ENCODE data around the gene EXOC4. TPM values are rescaled to one million over a fixed set of nuclear protein-coding genes. Genes with fewer than 3 reads are reported as not detected.
A peak's percentile ranks its signal among the peaks of the same experiment; 100 is the strongest.

The EXOC4 gene
- total and polyA plus RNA-seq, 2 of the 13 experiments (the other 11 are each of a cell fraction or from before 2014, with no cell fraction given) = 22.5 to 39.0 TPM

DNA sequence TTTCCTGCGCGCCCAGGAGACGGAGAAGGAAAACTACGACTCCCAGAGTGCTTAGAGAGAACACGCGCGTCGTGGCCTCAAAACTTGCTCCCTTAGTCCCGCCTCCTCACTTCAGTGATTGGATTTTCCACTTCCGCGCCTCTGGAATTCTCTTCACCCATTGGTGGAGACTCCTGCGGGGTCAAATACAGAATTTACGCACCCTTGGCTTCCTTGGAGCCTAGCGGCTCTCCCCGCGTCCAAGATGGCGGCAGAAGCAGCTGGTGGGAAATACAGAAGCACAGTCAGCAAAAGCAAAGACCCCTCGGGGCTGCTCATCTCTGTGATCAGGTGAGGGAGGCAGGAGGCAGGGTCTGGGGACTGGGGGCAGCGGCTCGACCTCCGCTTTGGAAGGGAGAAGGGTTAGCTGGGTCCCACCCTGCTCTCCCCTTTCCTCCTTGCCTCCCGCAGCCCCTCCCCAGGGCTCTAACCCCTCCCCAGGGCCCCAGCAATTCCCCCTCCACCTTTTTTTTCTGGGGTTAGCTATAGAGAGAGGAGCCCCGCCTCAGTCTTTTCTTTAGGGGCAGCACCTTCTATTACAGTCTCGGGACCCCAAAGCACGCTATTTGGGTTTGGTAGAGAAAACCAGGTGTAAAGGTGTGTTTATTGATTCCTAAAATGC is at the start of gene EXOC4 (continued):
- TF ChIP-seq CBX5 (CRISPR knock-in tag; IDR thresholded peaks at IDR 0.05; ENCODE audit: borderline replicate concordance) (no peak), HDAC1 (CRISPR knock-in tag; IDR thresholded peaks at IDR 0.05) (no peak), GABPB1 (CRISPR knock-in tag; IDR thresholded peaks at IDR 0.05) (peak; percentile 87), KDM6A (CRISPR knock-in tag; IDR thresholded peaks at IDR 0.05; ENCODE audit: low read depth) (no peak), STAG1 (CRISPR knock-in tag; IDR thresholded peaks at IDR 0.05) (no peak), NR1H2 (CRISPR knock-in tag; IDR thresholded peaks at IDR 0.05; ENCODE audit: borderline replicate concordance, low read depth) (no peak), ARNT2 (CRISPR knock-in tag; IDR thresholded peaks at IDR 0.05; ENCODE audit: low read depth) (no peak), WIZ (CRISPR knock-in tag; IDR thresholded peaks at IDR 0.05) (no peak), KDM5A (IDR thresholded peaks at IDR 0.05; ENCODE audit: borderline replicate concordance, low read length) (peak; percentile 44; the same call in 1 of the 2 replicates), SP2 (CRISPR knock-in tag; IDR thresholded peaks at IDR 0.05) (peak; percentile 95), HOXA5 (CRISPR knock-in tag; IDR thresholded peaks at IDR 0.05) (no peak), ZNF703 (CRISPR knock-in tag; IDR thresholded peaks at IDR 0.05; ENCODE audit: borderline replicate concordance) (no peak), YY1 (IDR thresholded peaks at IDR 0.05; ENCODE audit: insufficient read depth, insufficient replicate concordance, low read depth, low read length) (peak; percentile 96)
- TF ChIP-seq, protein P1, sequence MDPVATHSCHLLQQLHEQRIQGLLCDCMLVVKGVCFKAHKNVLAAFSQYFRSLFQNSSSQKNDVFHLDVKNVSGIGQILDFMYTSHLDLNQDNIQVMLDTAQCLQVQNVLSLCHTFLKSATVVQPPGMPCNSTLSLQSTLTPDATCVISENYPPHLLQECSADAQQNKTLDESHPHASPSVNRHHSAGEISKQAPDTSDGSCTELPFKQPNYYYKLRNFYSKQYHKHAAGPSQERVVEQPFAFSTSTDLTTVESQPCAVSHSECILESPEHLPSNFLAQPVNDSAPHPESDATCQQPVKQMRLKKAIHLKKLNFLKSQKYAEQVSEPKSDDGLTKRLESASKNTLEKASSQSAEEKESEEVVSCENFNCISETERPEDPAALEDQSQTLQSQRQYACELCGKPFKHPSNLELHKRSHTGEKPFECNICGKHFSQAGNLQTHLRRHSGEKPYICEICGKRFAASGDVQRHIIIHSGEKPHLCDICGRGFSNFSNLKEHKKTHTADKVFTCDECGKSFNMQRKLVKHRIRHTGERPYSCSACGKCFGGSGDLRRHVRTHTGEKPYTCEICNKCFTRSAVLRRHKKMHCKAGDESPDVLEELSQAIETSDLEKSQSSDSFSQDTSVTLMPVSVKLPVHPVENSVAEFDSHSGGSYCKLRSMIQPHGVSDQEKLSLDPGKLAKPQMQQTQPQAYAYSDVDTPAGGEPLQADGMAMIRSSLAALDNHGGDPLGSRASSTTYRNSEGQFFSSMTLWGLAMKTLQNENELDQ (CRISPR knock-in tag; IDR thresholded peaks at IDR 0.05; ENCODE audit: borderline replicate concordance) = no peak
- TF ChIP-seq, protein P2, sequence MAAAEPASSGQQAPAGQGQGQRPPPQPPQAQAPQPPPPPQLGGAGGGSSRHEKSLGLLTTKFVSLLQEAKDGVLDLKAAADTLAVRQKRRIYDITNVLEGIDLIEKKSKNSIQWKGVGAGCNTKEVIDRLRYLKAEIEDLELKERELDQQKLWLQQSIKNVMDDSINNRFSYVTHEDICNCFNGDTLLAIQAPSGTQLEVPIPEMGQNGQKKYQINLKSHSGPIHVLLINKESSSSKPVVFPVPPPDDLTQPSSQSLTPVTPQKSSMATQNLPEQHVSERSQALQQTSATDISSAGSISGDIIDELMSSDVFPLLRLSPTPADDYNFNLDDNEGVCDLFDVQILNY (CRISPR knock-in tag; conservative IDR thresholded peaks at IDR 0.05) = 0 out of 2 replicates have a peak, but pooled peaks have one; percentile 30
- TF ChIP-seq, protein P3, sequence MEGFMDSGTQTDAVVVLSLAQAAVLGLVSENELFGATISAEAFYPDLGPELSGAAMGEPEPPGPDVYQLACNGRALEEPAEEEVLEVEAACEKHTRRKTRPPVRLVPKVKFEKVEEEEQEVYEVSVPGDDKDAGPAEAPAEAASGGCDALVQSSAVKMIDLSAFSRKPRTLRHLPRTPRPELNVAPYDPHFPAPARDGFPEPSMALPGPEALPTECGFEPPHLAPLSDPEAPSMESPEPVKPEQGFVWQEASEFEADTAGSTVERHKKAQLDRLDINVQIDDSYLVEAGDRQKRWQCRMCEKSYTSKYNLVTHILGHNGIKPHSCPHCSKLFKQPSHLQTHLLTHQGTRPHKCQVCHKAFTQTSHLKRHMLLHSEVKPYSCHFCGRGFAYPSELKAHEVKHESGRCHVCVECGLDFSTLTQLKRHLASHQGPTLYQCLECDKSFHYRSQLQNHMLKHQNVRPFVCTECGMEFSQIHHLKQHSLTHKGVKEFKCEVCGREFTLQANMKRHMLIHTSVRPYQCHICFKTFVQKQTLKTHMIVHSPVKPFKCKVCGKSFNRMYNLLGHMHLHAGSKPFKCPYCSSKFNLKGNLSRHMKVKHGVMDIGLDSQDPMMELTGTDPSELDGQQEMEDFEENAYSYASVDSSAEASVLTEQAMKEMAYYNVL (CRISPR knock-in tag; IDR thresholded peaks at IDR 0.05; ENCODE audit: borderline replicate concordance) = no peak
- TF ChIP-seq, protein P4, sequence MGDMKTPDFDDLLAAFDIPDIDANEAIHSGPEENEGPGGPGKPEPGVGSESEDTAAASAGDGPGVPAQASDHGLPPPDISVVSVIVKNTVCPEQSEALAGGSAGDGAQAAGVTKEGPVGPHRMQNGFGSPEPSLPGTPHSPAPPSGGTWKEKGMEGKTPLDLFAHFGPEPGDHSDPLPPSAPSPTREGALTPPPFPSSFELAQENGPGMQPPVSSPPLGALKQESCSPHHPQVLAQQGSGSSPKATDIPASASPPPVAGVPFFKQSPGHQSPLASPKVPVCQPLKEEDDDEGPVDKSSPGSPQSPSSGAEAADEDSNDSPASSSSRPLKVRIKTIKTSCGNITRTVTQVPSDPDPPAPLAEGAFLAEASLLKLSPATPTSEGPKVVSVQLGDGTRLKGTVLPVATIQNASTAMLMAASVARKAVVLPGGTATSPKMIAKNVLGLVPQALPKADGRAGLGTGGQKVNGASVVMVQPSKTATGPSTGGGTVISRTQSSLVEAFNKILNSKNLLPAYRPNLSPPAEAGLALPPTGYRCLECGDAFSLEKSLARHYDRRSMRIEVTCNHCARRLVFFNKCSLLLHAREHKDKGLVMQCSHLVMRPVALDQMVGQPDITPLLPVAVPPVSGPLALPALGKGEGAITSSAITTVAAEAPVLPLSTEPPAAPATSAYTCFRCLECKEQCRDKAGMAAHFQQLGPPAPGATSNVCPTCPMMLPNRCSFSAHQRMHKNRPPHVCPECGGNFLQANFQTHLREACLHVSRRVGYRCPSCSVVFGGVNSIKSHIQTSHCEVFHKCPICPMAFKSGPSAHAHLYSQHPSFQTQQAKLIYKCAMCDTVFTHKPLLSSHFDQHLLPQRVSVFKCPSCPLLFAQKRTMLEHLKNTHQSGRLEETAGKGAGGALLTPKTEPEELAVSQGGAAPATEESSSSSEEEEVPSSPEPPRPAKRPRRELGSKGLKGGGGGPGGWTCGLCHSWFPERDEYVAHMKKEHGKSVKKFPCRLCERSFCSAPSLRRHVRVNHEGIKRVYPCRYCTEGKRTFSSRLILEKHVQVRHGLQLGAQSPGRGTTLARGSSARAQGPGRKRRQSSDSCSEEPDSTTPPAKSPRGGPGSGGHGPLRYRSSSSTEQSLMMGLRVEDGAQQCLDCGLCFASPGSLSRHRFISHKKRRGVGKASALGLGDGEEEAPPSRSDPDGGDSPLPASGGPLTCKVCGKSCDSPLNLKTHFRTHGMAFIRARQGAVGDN (CRISPR knock-in tag; IDR thresholded peaks at IDR 0.05) = peak; percentile 42
- TF ChIP-seq, protein P5, sequence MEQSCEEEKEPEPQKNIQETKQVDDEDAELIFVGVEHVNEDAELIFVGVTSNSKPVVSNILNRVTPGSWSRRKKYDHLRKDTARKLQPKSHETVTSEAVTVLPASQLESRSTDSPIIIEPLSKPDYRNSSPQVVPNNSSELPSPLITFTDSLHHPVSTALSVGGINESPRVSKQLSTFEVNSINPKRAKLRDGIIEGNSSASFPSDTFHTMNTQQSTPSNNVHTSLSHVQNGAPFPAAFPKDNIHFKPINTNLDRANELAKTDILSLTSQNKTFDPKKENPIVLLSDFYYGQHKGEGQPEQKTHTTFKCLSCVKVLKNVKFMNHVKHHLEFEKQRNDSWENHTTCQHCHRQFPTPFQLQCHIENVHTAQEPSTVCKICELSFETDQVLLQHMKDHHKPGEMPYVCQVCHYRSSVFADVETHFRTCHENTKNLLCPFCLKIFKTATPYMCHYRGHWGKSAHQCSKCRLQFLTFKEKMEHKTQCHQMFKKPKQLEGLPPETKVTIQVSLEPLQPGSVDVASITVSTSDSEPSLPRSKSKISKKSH (CRISPR knock-in tag; IDR thresholded peaks at IDR 0.05; ENCODE audit: borderline replicate concordance) = peak; percentile 66; the same call in 1 of the 2 replicates

Data from HepG2 (cell line).